ENCODE results near the gene TIE1. TPM values are rescaled to one million over a fixed set of nuclear protein-coding genes. Genes with fewer than 3 reads are reported as not detected.

Gene TIE1
- total RNA-seq, 1 donor from 2014 or later: not detected

- H3K27me3 Mint-ChIP-seq: no peaks in the 10 kb centered on the region
- H3K36me3 Mint-ChIP-seq (ENCODE audit: low read depth): no peaks in the 10 kb centered on the region
- DNase-seq (no peak), ATAC-seq (ENCODE audit: low read depth) (no peak)
- TF ChIP-seq CTCF (IDR thresholded peaks at IDR 0.05): no peak
- H3K4me1 Mint-ChIP-seq: no peaks in the 10 kb centered on the region
- ChIA-PET CTCF (no interaction called here), POLR2A (no interaction called here)
- H3K4me3 Mint-ChIP-seq: no peak overlapping the region
- no peak overlapping the region for H3K27ac Mint-ChIP-seq
- intact Hi-C loops (cut with micrococcal nuclease): no loop called here
- peaks cover 11% of the 10 kb centered on the region for H3K9me3 Mint-ChIP-seq
These were observed 29.4 kb downstream of the TIE1 start for GRCh38 chr1:43329995-43330751.

GRCh38 chr1:43331688-43332087 lies 30.9 kb downstream of the TIE1 start:
- intact Hi-C loops (cut with micrococcal nuclease): no loop called here
- Mint-ChIP-seq H3K36me3 (ENCODE audit: low read depth) (no peaks in the 10 kb centered on the region), H3K27me3 (no peaks in the 10 kb centered on the region), H3K4me3 (no peak overlapping the region), H3K4me1 (no peaks in the 10 kb centered on the region), H3K27ac (no peak overlapping the region), H3K9me3 (peaks cover 5% of the 10 kb centered on the region)
- no peak for TF ChIP-seq CTCF (IDR thresholded peaks at IDR 0.05)
- DNase-seq (no peak), ATAC-seq (ENCODE audit: low read depth) (no peak)
- ChIA-PET CTCF (no interaction called here), POLR2A (no interaction called here)

- ATAC-seq (ENCODE audit: low read depth) (no peak), DNase-seq (no peak)
- Mint-ChIP-seq H3K4me3 (no peak overlapping the region), H3K9me3 (no peaks in the 10 kb centered on the region), H3K36me3 (ENCODE audit: low read depth) (no peaks in the 10 kb centered on the region), H3K27me3 (peaks cover 3% of the 10 kb centered on the region), H3K4me1 (no peaks in the 10 kb centered on the region), H3K27ac (no peak overlapping the region)
- CTCF ChIA-PET: no interaction called here
- intact Hi-C loops (cut with micrococcal nuclease): no loop called here
- POLR2A ChIA-PET: no interaction called here
- TF ChIP-seq CTCF (IDR thresholded peaks at IDR 0.05): no peak
These were observed 33.8 kb downstream of the TIE1 start for GRCh38 chr1:43334453-43335205.

- intact Hi-C loops (cut with micrococcal nuclease): no loop called here
- POLR2A ChIA-PET: no interaction called here
- ATAC-seq (ENCODE audit: low read depth) (no peak), DNase-seq (no peak)
- TF ChIP-seq CTCF (IDR thresholded peaks at IDR 0.05): no peak
- no peaks in the 10 kb centered on the region for H3K9me3 Mint-ChIP-seq
- CTCF ChIA-PET: no interaction called here
- no peaks in the 10 kb centered on the region for H3K36me3 Mint-ChIP-seq (ENCODE audit: low read depth)
- no peak within 1 kb of the TSS for H3K4me3 Mint-ChIP-seq
- no peaks in the 10 kb centered on the region for H3K4me1 Mint-ChIP-seq
- H3K27me3 Mint-ChIP-seq: peaks cover 3% of the 10 kb centered on the region
- H3K27ac Mint-ChIP-seq: no peak within 1 kb of the TSS
These were observed 36.8 kb downstream of the TIE1 start, which contains the start of gene MPL for GRCh38 chr1:43337588-43337987. MPL (plus strand) TSS chr1:43337818; CDS start chr1:43337849, 31 bp downstream.

- CTCF ChIA-PET: no interaction called here
- no peak for TF ChIP-seq CTCF (IDR thresholded peaks at IDR 0.05)
- H3K4me1 Mint-ChIP-seq: no peaks in the 10 kb centered on the region
- H3K4me3 Mint-ChIP-seq: no peak overlapping the region
- H3K27ac Mint-ChIP-seq: no peak overlapping the region
- intact Hi-C loops (cut with micrococcal nuclease): no loop called here
- peaks cover 3% of the 10 kb centered on the region for H3K27me3 Mint-ChIP-seq
- DNase-seq (no peak), ATAC-seq (ENCODE audit: low read depth) (no peak)
- no peaks in the 10 kb centered on the region for H3K36me3 Mint-ChIP-seq (ENCODE audit: low read depth)
- POLR2A ChIA-PET: no interaction called here
- no peaks in the 10 kb centered on the region for H3K9me3 Mint-ChIP-seq
These were observed 37.2 kb downstream of the TIE1 start for GRCh38 chr1:43338001-43338400.

Measured in activated B cell treated with CpG ODN at 0.5 μM for 24 hours (primary cell).